HG03469 (cell line): Measurements from ENCODE around the gene USH2A.
"Not testable (repeated sequence)": the region's sequence is repeated elsewhere in the genome, so short reads cannot be mapped to it uniquely, and the experiment has no call there.

Experiments used
- ATAC-seq: cut with Tn5 transposase; IDR thresholded peaks from one replicate; pipeline ENCODE4 v1.9.1; 2021; ENCODE audit warnings: mild to moderate bottlenecking, moderate library complexity, moderate number of reproducible peaks; ENCODE audit not compliant: unreplicated experiment

Gene USH2A

GRCh38 chr1:216205176-216205575 lies 218.1 kb downstream of the USH2A start:
- ATAC-seq: no peak

GRCh38 chr1:216201946-216202345 lies 221.3 kb downstream of the USH2A start:
- no peak for ATAC-seq

- no peak for ATAC-seq
Observed at GRCh38 chr1:216200941-216201340, 222.3 kb downstream of the USH2A start.

GRCh38 chr1:216194721-216195120 lies 228.5 kb downstream of the USH2A start:
- ATAC-seq: no peak

- ATAC-seq: no peak
Observed at GRCh38 chr1:216193839-216194443, 229.3 kb downstream of the USH2A start.

- ATAC-seq: no peak
Observed at GRCh38 chr1:216190438-216190837, 232.8 kb downstream of the USH2A start.

GRCh38 chr1:216186816-216187215 lies 236.4 kb downstream of the USH2A start:
- ATAC-seq: no peak

- ATAC-seq: no peak
Observed at GRCh38 chr1:216186141-216186540, 237.1 kb downstream of the USH2A start.

- no peak for ATAC-seq
Observed at GRCh38 chr1:216184126-216184680, 239.0 kb downstream of the USH2A start.

GRCh38 chr1:216183454-216183853 lies 239.8 kb downstream of the USH2A start:
- no peak for ATAC-seq

GRCh38 chr1:216183007-216183406 lies 240.2 kb downstream of the USH2A start:
- no peak for ATAC-seq

- ATAC-seq: no peak
Observed at GRCh38 chr1:216181590-216181989, 241.7 kb downstream of the USH2A start.

GRCh38 chr1:216178281-216178680 lies 245.0 kb downstream of the USH2A start:
- ATAC-seq: no peak

GRCh38 chr1:216176970-216177369 lies 246.3 kb downstream of the USH2A start:
- no peak for ATAC-seq

- no peak for ATAC-seq
Observed at GRCh38 chr1:216175714-216176113, 247.5 kb downstream of the USH2A start.

GRCh38 chr1:216173376-216173995 lies 249.8 kb downstream of the USH2A start:
- no peak for ATAC-seq

- ATAC-seq: no peak
Observed at GRCh38 chr1:216169351-216169750, 253.9 kb downstream of the USH2A start.

GRCh38 chr1:216168546-216168945 lies 254.7 kb downstream of the USH2A start:
- ATAC-seq: no peak

- no peak for ATAC-seq
Observed at GRCh38 chr1:216154063-216154462, 269.2 kb downstream of the USH2A start.

GRCh38 chr1:216153130-216153529 lies 270.1 kb downstream of the USH2A start:
- ATAC-seq: no peak

GRCh38 chr1:216145451-216146018 lies 277.7 kb downstream of the USH2A start:
- ATAC-seq: not testable (repeated sequence)
